ENCODE data around the gene USP25.

USP25 gene

GRCh38 chr21:15775291-15775690 is 45.5 kb downstream of the USP25 start:
- no peak for DNase-seq (ENCODE audit: extremely low read depth, low read depth)
- TF ChIP-seq, protein P1, sequence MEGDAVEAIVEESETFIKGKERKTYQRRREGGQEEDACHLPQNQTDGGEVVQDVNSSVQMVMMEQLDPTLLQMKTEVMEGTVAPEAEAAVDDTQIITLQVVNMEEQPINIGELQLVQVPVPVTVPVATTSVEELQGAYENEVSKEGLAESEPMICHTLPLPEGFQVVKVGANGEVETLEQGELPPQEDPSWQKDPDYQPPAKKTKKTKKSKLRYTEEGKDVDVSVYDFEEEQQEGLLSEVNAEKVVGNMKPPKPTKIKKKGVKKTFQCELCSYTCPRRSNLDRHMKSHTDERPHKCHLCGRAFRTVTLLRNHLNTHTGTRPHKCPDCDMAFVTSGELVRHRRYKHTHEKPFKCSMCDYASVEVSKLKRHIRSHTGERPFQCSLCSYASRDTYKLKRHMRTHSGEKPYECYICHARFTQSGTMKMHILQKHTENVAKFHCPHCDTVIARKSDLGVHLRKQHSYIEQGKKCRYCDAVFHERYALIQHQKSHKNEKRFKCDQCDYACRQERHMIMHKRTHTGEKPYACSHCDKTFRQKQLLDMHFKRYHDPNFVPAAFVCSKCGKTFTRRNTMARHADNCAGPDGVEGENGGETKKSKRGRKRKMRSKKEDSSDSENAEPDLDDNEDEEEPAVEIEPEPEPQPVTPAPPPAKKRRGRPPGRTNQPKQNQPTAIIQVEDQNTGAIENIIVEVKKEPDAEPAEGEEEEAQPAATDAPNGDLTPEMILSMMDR (IDR thresholded peaks at IDR 0.05; ENCODE audit: low read depth, low read length, missing control alignments): no peak
- H3K4me3 ChIP-seq (replicated peaks; ENCODE audit: low read depth, low read length): no peak overlapping the region

- TF ChIP-seq, protein P1 (IDR thresholded peaks at IDR 0.05; ENCODE audit: low read depth, low read length, missing control alignments): no peak
- peak; percentile 17 for DNase-seq (ENCODE audit: extremely low read depth, low read depth)
- no peak overlapping the region for H3K4me3 ChIP-seq (replicated peaks; ENCODE audit: low read depth, low read length)
Measured at GRCh38 chr21:15775981-15776380, 46.2 kb downstream of the USP25 start.

DNA sequence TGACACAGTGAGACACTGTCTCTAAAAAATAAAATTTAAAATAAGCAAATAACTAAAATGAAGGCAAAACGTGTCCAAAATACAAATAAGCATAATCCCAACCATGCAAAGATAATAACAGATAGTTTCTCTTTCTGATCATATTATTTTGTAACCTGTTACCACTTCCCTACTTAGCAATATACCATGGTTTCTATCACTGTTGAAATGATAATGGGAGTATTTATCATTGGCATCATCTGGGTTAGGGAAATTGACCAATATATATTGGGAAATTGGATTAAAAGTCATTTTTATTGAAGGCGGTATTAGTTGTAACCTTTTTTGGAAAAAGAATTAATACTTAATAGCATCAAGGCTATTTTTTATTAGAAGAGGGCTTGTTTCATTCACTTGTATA is 47.0 kb downstream of the USP25 start:
- H3K4me3 ChIP-seq (replicated peaks; ENCODE audit: low read depth, low read length): no peak overlapping the region
- TF ChIP-seq, protein P1 (IDR thresholded peaks at IDR 0.05; ENCODE audit: low read depth, low read length, missing control alignments): no peak
- no peak for DNase-seq (ENCODE audit: extremely low read depth, low read depth)

DNA sequence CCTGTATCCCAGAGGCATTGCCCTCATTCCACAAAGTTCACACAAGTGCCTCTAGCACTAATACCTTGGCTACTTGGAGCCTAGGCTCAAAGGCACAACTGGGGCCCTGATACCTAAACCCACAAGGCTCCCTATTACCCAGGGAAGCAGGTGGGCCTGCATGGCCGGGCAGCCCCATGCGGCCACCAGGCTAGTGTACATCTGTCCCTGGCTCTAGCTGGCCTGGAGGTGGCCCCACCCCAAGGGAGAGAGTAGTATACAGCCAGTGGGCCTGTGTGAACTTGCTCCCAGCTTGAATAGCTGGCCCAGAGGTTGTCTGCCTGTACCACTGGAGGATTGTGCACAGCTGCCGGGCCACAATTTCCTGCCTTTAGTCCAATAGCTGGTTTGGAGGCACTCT is 52.2 kb downstream of the USP25 start:
- H3K4me3 ChIP-seq (replicated peaks; ENCODE audit: low read depth, low read length): no peak overlapping the region
- no peak for DNase-seq (ENCODE audit: extremely low read depth, low read depth)
- TF ChIP-seq, protein P1 (IDR thresholded peaks at IDR 0.05; ENCODE audit: low read depth, low read length, missing control alignments): no peak

DNA sequence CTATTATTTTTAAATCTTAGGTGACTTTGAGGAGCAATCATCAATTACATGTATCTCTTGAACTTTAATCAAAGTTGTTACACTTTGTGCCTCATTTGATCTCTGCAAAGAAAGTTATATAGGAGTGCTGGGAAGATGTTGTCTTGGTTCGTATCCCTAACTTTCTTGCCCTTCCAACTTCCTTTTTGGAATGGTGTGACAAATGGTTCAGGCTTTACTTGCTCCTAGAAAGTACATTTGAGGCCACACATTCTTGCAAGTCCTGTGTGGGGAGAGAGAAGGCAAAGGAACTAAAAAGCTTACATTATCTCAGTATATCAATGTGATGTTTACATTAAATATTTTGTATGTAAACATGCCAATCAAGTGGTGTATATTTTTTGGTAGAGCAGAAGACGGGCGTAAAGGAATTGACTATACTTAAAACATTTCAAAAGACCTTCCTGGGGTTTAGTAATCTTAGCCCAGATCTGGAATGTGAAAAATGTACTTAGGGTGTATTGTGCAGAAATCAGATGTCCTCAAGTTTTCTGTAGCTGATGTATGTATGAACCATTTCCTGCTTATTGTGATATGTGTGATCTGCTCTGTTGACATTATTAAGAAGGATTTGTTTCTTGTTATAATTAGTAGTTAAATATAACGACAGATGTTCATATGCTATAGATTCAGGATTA is 59.2 kb downstream of the USP25 start:
- no peak overlapping the region for H3K4me3 ChIP-seq (replicated peaks; ENCODE audit: low read depth, low read length)
- DNase-seq (ENCODE audit: extremely low read depth, low read depth): no peak
- TF ChIP-seq, protein P1 (IDR thresholded peaks at IDR 0.05; ENCODE audit: low read depth, low read length, missing control alignments): no peak

DNA sequence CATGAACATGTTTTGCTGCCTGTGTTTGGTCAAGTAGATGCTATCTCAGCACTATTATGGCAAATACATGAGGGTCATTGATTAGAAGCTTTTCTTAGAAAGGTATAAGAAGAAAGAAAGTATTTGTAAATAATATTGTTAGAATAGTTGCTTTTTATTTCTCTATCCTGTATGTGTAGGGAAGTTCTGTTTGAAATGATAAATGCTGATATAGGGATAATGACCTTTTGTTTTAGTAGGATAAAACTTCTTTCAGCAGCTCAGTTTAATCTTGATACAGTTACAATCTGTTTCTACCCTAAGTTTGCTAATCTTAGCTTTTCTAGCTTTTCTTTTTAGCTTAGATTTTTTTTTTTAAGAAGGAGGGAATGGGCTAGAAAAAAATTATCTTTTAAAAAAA is 63.3 kb downstream of the USP25 start:
- no peak overlapping the region for H3K4me3 ChIP-seq (replicated peaks; ENCODE audit: low read depth, low read length)
- TF ChIP-seq, protein P1 (IDR thresholded peaks at IDR 0.05; ENCODE audit: low read depth, low read length, missing control alignments): no peak
- DNase-seq (ENCODE audit: extremely low read depth, low read depth): no peak
